Sigmoid colon (tissue), 7 donors: Measurements from ENCODE around the gene LAIR2. TPM values are rescaled to one million over a fixed set of nuclear protein-coding genes. Genes with fewer than 3 reads are reported as not detected.

Experiments used
- DNase-seq: peaks from one replicate; pipeline ENCODE4 v3.0.0-alpha.2; 2019
- H3K27ac ChIP-seq, 4 donors: fragments of 200-600 bp; sonication (generic); one replicate each; pipeline ENCODE4 v1.5.1; 2016 to 2019; ENCODE audit warnings: mild to moderate bottlenecking in 1 of 4
- H3K27me3 ChIP-seq, 3 donors: fragments of 200-600 bp; sonication (generic); one replicate each; pipeline ENCODE4 v1.5.1; 2019; ENCODE audit warnings: mild to moderate bottlenecking in 1 of 3
- H3K36me3 ChIP-seq, 4 donors: fragments of 200-600 bp; sonication (generic); one replicate each; pipeline ENCODE4 v1.5.1; 2016 to 2019
- H3K4me1 ChIP-seq, 4 donors: fragments of 200-600 bp; sonication (generic); one replicate each; pipeline ENCODE4 v1.5.1; 2017 to 2019
- H3K4me3 ChIP-seq, 4 donors: fragments of 200-600 bp; sonication (generic); one replicate each; pipeline ENCODE4 v1.5.1; 2017 to 2019; ENCODE audit warnings: mild to moderate bottlenecking in 2 of 4, moderate library complexity in 1 of 4
- H3K9me3 ChIP-seq, 4 donors: fragments of 200-600 bp in 3 of 4; sonication (generic) in 3 of 4; one replicate each; pipeline versions ENCODE4 v1.5.1 to v1.6.1; 2013 to 2019
- EP300 ChIP-seq, 4 donors: sonication (generic); formaldehyde crosslinking; IDR thresholded peaks; one replicate each; pipeline ENCODE4 v1.6.1; 2017; ENCODE audit warnings: antibody characterized with exemption in 4 of 4
- POLR2A ChIP-seq, 2 donors: fragments of 450-650 bp; IDR thresholded peaks; one replicate each; pipeline ENCODE4 v1.6.1; 2016; ENCODE audit warnings: antibody characterized with exemption in 2 of 2, mild to moderate bottlenecking in 2 of 2, moderate library complexity in 2 of 2
- POLR2AphosphoS5 ChIP-seq, 4 donors: sonication (generic); formaldehyde crosslinking; IDR thresholded peaks; one replicate each; pipeline ENCODE4 v1.6.1; 2017; ENCODE audit warnings: antibody characterized with exemption in 4 of 4
- WGBS, 2 donors: extraction: QIAGEN DNeasy Blood & Tissue Kit; methylation state at CpG; one replicate each; pipeline ENCODE4 v1.1.7; 2013; 5-methylcytosine and 5-hydroxymethylcytosine counted together
- intact Hi-C: fragments of 100-400 bp; cut with DNase I; formaldehyde crosslinking; loops from one replicate; pipeline ENCODE4 v1.15.1; 2023
- polyA plus RNA-seq, 3 donors: library from polyadenylated mRNA; stranded (reverse); fragments of 200-250 nt; gene quantifications; one replicate each; pipeline ENCODE4 v1.2.3, GENCODE V29; 2013
- total RNA-seq, 4 donors: library from RNA; depleted of rRNA; stranded (reverse); fragments of >200 nt; gene quantifications; one replicate each; pipeline ENCODE4 v1.1.0, GENCODE V29; 2016
- TF ChIP-seq, protein P1 (sequence below), 4 experiments: fragments of 450-650 bp in 3 of 4; fragments of 200-600 bp in 1 of 4; IDR thresholded peaks; one replicate each; pipeline ENCODE4 v1.5.1; 2016 to 2019; ENCODE audit warnings: antibody characterized with exemption in 4 of 4, mild to moderate bottlenecking in 3 of 4, moderate library complexity in 2 of 4
- donor health status: healthy with polysubstance abuse.
- donor health status: Bipolar disorder and iron deficiency.
- donor health status: healthy.

The LAIR2 gene
- total and polyA plus RNA-seq, 7 donors, result 1.9 TPM; not detected in 6

- intact Hi-C loops, result no loop called here
- DNase-seq, result no peak
- H3K4me1 ChIP-seq, result no peaks in the 10 kb centered on the region
- H3K27ac ChIP-seq, result no peak overlapping the region
- H3K9me3 ChIP-seq, result no peaks in the 10 kb centered on the region
- 87 to 88% methylated on average over 9 of the region's 9 CpGs for WGBS, 2 donors
- peaks cover 0 to 26% (median 0%) of the 10 kb centered on the region in 3 donors for H3K27me3 ChIP-seq
- no peaks in the 10 kb centered on the region for H3K36me3 ChIP-seq
- no peak overlapping the region for H3K4me3 ChIP-seq
- TF ChIP-seq EP300 (IDR thresholded peaks at IDR 0.05) (no peak), POLR2AphosphoS5 (IDR thresholded peaks at IDR 0.05) (no peak), POLR2A (IDR thresholded peaks at IDR 0.05) (no peak)
- TF ChIP-seq, protein P1, sequence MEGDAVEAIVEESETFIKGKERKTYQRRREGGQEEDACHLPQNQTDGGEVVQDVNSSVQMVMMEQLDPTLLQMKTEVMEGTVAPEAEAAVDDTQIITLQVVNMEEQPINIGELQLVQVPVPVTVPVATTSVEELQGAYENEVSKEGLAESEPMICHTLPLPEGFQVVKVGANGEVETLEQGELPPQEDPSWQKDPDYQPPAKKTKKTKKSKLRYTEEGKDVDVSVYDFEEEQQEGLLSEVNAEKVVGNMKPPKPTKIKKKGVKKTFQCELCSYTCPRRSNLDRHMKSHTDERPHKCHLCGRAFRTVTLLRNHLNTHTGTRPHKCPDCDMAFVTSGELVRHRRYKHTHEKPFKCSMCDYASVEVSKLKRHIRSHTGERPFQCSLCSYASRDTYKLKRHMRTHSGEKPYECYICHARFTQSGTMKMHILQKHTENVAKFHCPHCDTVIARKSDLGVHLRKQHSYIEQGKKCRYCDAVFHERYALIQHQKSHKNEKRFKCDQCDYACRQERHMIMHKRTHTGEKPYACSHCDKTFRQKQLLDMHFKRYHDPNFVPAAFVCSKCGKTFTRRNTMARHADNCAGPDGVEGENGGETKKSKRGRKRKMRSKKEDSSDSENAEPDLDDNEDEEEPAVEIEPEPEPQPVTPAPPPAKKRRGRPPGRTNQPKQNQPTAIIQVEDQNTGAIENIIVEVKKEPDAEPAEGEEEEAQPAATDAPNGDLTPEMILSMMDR (IDR thresholded peaks at IDR 0.05), result no peak
Measured at GRCh38 chr19:54535601-54536000, 33.0 kb downstream of the LAIR2 start.

DNA sequence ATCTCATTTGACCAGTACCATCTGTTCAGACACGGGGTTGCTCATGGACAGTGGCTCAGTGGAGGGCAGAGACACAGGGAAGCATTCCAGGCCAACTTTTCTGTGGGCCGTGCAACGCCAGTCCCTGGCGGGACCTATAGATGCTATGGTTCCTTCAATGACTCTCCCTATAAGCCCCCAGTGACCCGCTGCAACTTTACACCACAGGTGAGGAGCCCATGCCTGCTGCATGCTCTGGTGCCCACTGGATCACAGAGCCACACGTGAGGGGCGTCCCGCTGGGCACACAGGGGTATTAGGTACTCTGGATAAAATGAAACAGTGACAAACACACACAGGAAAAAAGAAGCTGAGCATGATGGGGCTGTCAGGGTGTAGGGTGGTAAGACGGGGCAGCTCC lies 34.3 kb downstream of the LAIR2 start:
- Histone ChIP-seq H3K27me3 (peaks cover 0 to 19% (median 0%) of the 10 kb centered on the region in 3 donors), H3K27ac (no peak overlapping the region), H3K4me1 (no peaks in the 10 kb centered on the region), H3K36me3 (no peaks in the 10 kb centered on the region), H3K9me3 (no peaks in the 10 kb centered on the region), H3K4me3 (no peak overlapping the region)
- no peak for TF ChIP-seq EP300 (IDR thresholded peaks at IDR 0.05)
- TF ChIP-seq POLR2AphosphoS5 (IDR thresholded peaks at IDR 0.05), result no peak
- TF ChIP-seq, protein P1 (IDR thresholded peaks at IDR 0.05), result no peak
- TF ChIP-seq POLR2A (IDR thresholded peaks at IDR 0.05), result no peak
- DNase-seq, result no peak
- intact Hi-C loops, result no loop called here
- 79 to 91% methylated on average over 9 of the region's 9 CpGs for WGBS, 2 donors

DNA sequence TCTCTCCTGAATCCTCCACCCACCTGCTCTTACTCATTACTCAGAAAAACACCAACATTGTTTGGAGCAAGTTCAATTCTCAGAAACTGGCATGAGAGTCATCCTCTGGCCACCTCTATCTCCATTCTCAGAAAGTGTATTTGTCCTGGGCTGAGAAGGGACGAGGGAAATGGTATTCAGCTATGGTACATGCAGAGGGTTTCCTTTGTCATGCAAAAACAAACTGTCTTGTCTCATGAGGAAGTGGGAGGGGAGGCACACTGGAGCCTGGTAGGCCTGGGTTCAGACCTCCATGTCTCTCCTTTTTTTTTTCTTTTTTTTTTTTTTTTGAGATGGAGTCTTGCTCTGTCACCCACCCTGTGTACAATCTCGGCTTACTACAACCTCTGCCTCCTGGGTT lies 39.1 kb downstream of the LAIR2 start:
- DNase-seq, result no peak
- intact Hi-C loops, result no loop called here
- Histone ChIP-seq H3K4me3 (no peak overlapping the region), H3K27me3 (no peaks in the 10 kb centered on the region), H3K27ac (no peak overlapping the region), H3K4me1 (no peaks in the 10 kb centered on the region), H3K9me3 (no peaks in the 10 kb centered on the region), H3K36me3 (no peaks in the 10 kb centered on the region)
- no peak for TF ChIP-seq POLR2A (IDR thresholded peaks at IDR 0.05)
- TF ChIP-seq, protein P1 (IDR thresholded peaks at IDR 0.05), result no peak
- no peak for TF ChIP-seq POLR2AphosphoS5 (IDR thresholded peaks at IDR 0.05)
- TF ChIP-seq EP300 (IDR thresholded peaks at IDR 0.05), result no peak
- 49 to 63% methylated on average over 2 of the region's 2 CpGs for whole genome bisulfite sequencing, 2 donors

- Histone ChIP-seq H3K4me1 (no peaks in the 10 kb centered on the region), H3K36me3 (no peaks in the 10 kb centered on the region), H3K27me3 (no peaks in the 10 kb centered on the region), H3K27ac (no peak overlapping the region), H3K9me3 (no peaks in the 10 kb centered on the region), H3K4me3 (no peak overlapping the region)
- no peak for DNase-seq
- 86 to 90% methylated on average over 16 of the region's 16 CpGs for WGBS, 2 donors
- TF ChIP-seq, protein P1 (IDR thresholded peaks at IDR 0.05), result no peak
- no peak for TF ChIP-seq POLR2AphosphoS5 (IDR thresholded peaks at IDR 0.05)
- TF ChIP-seq POLR2A (IDR thresholded peaks at IDR 0.05), result no peak
- no peak for TF ChIP-seq EP300 (IDR thresholded peaks at IDR 0.05)
- intact Hi-C loops, result no loop called here
Measured at GRCh38 chr19:54548806-54549205, 46.2 kb downstream of the LAIR2 start.

- WGBS, 2 donors, result 78 to 82% methylated on average over 14 of the region's 14 CpGs
- no peak for DNase-seq
- no peaks in the 10 kb centered on the region for H3K4me1 ChIP-seq
- H3K27ac ChIP-seq, result no peak overlapping the region
- no peak overlapping the region for H3K4me3 ChIP-seq
- no peaks in the 10 kb centered on the region for H3K36me3 ChIP-seq
- no peak for TF ChIP-seq POLR2A (IDR thresholded peaks at IDR 0.05)
- TF ChIP-seq POLR2AphosphoS5 (IDR thresholded peaks at IDR 0.05), result no peak
- TF ChIP-seq EP300 (IDR thresholded peaks at IDR 0.05), result no peak
- TF ChIP-seq, protein P1 (IDR thresholded peaks at IDR 0.05), result no peak
- no peaks in the 10 kb centered on the region for H3K27me3 ChIP-seq
- intact Hi-C loops, result no loop called here
- H3K9me3 ChIP-seq, result no peaks in the 10 kb centered on the region
Measured at GRCh38 chr19:54549224-54549623, 46.6 kb downstream of the LAIR2 start.
